GM15510 (cell line): ENCODE measurements around the gene CTNNB1.

Source experiments
- POLR2A ChIP-seq: IDR thresholded peaks from 3 replicates; pipeline ENCODE4 v1.6.1; 2011; ENCODE audit warnings: borderline replicate concordance; ENCODE audit not compliant: insufficient read length; ENCODE audit errors: extremely low read depth

CTNNB1 gene

GRCh38 chr3:41247055-41248004 is 48.0 kb downstream of the CTNNB1 start:
- TF ChIP-seq POLR2A = no peak

GRCh38 chr3:41248525-41248924 is 49.2 kb downstream of the CTNNB1 start:
- TF ChIP-seq POLR2A = no peak

- no peak for TF ChIP-seq POLR2A
These were observed 50.0 kb downstream of the CTNNB1 start for GRCh38 chr3:41249318-41249717.

- no peak for TF ChIP-seq POLR2A
These were observed 51.5 kb downstream of the CTNNB1 start for GRCh38 chr3:41250825-41251224.

- TF ChIP-seq POLR2A = no peak
These were observed 52.3 kb downstream of the CTNNB1 start for GRCh38 chr3:41251593-41251992.

GRCh38 chr3:41258239-41258800 is 59.0 kb downstream of the CTNNB1 start:
- no peak for TF ChIP-seq POLR2A

- no peak for TF ChIP-seq POLR2A
These were observed 60.3 kb downstream of the CTNNB1 start for GRCh38 chr3:41259449-41260062.

- TF ChIP-seq POLR2A = no peak
These were observed 60.8 kb downstream of the CTNNB1 start for GRCh38 chr3:41260063-41260450.

- TF ChIP-seq POLR2A = no peak
These were observed 65.8 kb downstream of the CTNNB1 start for GRCh38 chr3:41265011-41265545.

- TF ChIP-seq POLR2A = no peak
These were observed 66.5 kb downstream of the CTNNB1 start for GRCh38 chr3:41265823-41266273.

GRCh38 chr3:41267975-41268640 is 68.8 kb downstream of the CTNNB1 start:
- no peak for TF ChIP-seq POLR2A

- TF ChIP-seq POLR2A = no peak
These were observed 73.4 kb downstream of the CTNNB1 start for GRCh38 chr3:41272667-41273066.

GRCh38 chr3:41274944-41275668 is 75.8 kb downstream of the CTNNB1 start:
- TF ChIP-seq POLR2A = no peak

GRCh38 chr3:41276191-41276590 is 76.9 kb downstream of the CTNNB1 start:
- no peak for TF ChIP-seq POLR2A

GRCh38 chr3:41277790-41278465 is 78.6 kb downstream of the CTNNB1 start:
- TF ChIP-seq POLR2A = no peak
